GM19324 (cell line): ENCODE data around the gene PTMS.
A peak's percentile ranks its signal among the peaks of the same experiment; 100 is the strongest.

Source experiments
- ATAC-seq: cut with Tn5 transposase; IDR thresholded peaks from one replicate; pipeline ENCODE4 v1.9.1; 2021; ENCODE audit warnings: mild to moderate bottlenecking, moderate library complexity; ENCODE audit not compliant: unreplicated experiment, low FRiP score

Gene PTMS

DNA sequence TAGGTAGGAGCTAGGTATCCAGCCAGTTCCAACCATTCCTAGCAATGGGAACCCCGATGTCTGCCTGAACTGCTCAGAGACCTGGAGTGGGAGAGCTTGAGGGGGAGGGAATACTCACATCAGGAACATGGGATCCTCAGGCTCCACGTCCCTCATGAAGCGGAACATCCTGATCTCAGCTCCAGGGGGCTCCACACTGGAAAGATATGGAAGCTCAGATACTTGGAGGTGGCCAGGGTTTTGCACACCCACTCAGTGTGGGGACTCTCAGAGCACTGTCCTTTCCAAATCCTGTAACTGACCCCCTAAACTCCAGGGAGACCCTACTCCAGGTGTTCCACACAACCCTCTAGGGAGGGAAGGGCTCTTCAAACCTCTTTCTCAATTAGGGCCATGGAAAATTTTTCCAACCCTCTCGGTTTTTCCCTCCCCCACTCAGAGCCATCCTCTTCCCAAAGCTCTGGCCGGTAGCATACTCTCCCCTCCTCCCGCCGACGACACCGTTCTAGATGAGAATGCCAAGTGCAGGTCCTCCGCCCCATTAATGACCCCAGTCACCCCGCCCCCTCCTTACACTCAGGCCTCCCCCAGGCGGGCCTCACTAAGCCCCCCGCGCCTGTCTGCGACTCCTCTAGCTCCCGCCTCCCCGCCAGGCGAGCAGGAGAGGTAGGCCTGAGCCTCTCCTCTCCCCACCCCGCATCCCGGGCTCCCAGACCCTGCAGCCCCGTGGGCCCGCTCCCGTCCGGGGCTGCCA, 13.8 kb upstream of the PTMS start:
- ATAC-seq = no peak

DNA sequence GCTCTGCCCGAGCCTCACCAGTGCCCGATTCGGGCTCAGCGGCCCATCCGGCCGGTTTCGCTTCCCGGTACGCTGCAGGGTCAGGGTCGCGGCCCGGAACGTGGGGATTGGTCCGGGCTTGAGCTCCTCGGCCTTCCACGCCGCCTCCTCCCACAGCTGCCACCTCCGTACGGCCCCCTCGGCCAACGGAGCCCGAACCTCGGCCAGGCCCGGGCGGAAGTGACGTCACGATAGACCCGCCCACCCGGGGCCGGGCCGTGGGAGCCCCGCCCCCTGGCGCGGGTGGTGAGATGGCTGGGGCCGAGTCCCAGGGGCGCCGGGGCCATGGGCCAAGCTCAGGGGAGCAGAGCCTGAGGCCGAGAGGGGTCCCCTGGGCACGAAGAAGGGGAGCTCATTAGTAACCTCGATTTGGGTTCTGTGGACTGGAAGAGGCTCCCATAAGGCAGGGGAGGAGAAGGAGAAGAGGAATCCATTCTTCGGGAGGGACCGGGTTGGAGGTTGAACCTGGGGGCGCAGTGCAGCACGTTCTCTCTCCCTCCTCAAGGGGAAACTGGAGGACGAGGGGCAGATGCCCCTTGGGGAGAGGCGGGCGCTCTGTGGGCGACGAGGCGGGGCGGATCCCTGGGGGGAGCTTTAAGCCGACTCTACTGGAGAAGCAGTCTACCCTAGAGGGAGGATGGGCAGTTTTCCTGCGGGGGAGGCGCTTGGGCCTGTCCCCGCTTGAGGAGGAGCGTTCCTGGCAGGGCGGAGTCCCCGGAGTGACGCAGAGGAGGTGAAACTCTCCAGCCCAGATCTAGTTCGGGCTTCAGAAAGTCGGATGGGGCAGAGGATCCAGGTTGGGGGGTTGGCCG, 13.0 kb upstream of the PTMS start, which contains the start of gene MLF2:
Gene MLF2, minus strand, starts transcription at position 221 of the 851 bp plus-strand sequence. CDS start 807 bp downstream, outside the sequence.
- ATAC-seq = peak; percentile 87

DNA sequence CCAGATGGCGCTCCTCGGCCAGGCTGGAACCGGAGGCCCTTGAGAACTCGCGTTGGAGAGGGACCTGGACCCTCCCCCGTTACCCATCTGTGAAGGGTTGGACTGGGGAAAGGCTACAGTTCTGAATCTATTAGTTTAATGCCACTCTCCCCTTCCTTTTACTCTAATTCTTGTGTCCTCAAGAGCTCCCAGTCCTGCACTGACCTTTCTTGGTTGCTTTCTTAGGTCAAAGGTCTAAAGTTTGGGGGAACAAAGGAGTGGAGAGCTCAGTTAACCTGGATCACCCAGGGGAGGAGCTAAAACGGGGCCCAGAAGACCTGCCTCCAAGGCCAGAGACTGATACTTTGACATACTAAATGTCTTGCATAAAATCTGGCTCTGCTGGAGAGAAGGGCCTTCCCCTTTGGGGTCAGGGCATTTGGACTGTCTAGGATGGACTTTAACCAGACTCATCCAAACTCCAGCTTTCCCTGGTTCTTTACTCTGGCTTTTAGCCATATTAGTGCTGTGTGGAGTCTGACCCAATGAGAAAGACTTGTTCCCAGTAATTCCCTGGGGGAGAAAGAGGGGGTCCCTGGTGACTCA, 12.3 kb upstream of the PTMS start:
- no peak for ATAC-seq

DNA sequence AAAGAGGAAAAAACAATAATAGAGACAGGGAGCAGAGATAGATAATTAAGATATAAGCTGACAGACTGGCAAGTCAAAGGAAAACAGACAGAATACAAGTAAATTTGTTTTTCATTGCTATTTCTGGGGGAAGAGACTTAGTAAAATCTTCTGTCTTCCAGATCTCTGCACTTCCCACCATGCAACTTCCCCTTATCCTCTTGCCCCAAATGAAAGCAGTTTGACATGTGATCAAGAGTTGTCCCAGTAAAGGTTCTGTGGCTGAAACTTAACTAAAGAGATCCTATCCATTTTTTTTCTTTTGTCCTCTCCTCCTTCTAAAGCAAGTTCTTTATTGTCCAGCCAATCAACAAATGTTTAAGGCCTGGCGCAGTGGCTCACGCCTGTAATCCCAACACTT, 11.8 kb upstream of the PTMS start:
- no peak for ATAC-seq

DNA sequence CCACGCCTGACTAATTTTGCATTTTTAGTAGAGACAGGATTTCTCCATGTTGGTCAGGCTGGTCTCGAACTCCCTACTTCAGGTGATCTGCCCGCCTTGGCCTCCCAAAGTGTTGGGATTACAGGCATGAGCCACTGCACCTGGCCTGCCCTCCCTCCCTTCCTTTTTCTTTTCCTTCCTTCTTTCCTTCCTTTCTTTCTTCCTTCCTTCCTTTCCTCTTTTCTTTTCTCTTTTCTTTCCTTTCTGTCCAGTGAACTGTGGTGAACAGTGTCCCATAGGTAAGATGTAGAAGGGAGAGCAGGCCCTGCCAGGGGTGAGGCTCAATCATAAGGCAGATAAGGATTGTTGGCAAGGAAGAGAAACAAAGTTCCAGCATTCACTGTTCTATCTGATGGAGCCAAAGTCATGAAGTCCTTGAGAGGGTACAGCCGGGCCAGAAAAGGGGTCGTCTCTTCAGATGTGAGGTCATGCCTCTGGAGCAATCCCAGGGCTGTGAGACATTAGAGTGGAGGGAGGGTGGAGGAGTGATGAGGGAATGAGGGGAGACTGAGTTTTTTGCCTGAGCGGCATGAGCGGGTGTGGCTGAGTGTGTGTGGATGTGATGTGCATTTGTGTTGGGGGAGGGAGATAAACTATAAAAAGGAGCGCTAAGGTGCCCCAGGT, 9.0 kb upstream of the PTMS start:
- ATAC-seq = no peak

DNA sequence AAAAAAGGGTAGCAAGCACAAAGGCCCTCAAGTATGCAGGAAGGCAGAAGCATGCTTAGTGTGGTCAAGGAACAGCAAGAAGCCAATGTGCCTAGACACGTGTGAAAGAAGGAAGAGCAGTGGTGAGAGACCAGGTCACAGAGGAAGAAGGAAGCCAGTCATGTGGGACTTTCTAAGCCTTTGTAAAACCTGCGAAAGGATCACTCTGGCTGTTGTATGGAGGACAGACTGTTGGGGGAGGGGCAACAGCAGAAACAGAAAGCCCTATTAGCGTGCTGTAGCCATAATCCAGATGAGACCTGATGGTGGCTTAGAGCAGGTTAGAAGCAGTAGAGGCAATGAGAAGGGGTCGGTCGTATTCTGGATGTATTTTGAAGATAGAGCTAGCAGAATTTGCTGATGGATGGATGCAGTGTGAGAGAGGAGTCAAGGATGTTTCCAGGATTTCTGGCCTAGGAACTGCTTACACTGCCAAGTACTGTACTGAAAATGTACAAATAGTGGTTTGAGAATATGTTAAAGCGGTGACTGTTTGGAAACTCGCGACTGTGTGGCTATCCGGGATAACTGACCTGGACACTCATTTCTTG, 7.6 kb upstream of the PTMS start:
- no peak for ATAC-seq

DNA sequence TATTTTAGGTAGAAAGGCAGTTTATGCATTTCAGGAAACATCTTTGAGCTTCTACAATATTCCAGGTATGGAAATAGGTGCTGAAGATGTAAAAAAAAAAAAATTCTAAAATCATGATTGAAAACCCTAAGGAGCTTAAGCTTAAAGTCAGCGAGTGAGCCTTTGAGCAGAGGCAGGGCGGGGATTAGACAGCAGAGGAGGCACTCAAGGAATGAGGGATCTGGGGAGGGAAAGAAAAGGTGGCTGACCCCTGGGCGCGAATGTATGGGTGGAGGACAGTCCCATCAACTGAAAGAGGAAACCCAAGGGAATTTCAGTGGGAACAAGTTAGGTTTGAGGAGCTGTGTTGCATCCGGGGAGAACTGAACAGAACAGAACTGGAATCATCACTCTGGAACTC, 6.4 kb upstream of the PTMS start:
- ATAC-seq = no peak

DNA sequence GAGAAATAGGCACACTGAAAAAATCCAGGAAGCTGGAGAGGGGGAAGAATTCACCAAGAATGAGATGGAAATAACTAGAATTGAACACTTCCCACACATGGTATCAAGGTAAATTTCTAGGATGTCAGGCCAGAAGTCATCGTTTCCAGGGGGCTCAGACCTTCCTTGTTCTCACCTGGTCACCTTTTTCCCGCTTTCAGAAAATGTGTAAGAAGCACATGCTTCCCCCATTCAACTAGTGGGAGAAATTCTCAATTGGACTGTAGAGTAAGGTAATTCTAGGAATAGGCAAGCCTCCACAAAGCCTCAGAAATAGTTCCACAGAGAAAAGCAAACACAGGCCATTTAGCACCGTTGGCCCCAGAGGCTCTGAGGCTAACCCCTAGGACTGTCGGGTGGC, 2.8 kb upstream of the PTMS start:
- ATAC-seq = no peak

DNA sequence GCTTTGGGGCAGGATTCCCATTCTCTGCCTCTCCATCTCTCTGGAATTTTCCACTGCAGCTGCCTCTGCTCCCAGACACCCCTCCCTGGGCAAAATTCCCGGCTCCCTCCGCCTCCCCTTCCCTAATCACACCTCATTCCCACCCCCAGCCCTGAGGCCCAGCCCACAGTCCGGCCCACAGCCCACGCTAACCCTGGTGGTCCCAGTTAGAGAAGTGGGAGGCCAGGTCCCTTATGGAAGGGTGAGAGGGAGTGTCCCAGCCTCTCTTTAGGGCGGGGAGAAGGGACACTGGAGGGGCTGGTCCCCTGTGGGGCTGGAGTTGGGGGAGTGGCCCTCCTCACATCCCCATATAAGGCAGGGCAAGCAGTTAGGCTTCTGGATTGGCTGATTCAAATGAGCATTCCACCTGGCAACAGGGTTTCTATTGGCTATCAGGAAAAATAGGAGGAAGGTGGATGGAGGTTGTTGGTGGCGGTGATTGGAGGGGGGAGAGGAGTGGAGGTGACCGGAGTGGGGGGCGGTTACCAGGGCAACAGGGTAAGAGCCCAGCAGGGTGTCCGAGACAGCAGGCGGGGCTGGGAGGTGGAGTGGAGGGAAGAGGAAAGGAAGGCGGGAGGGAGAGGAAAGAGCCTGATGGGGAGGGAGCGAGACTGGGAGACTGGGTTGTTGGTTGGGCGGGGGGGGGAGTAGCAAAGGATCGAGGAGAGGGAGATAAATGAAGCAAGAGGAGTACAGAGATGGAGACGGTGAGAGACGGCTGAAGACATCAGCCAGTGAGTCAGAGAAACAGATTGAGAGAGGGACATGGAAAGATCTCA, 1.9 kb upstream of the PTMS start:
- peak; percentile 64 for ATAC-seq

DNA sequence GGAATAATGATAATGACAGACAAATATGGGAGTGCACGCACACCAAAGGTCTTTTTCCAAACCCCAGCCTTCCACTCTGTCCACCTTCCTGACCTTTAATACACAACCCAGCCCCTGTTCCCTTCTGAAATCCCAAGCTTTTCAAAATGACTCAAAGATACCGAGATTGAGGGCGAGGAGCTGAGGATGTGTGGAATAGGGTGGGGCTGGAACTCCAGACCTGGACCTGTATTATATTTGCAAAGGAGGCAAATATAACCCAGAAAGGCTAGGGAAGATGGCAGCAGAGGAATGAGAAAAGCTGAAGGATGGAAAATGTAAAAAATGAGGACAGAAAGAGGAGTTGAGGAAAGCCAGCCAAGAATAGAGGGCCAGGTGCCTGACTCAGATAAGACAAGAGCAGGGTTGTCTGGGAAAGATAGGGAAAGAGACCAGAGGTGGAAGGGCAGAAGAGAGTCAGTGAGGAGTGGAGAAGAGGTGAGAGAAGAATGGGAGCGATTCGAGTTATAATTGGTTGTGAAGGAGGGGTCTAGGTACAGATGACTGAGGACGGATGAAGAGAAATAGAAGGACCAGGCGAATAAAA, 1.0 kb upstream of the PTMS start:
- ATAC-seq = no peak

DNA sequence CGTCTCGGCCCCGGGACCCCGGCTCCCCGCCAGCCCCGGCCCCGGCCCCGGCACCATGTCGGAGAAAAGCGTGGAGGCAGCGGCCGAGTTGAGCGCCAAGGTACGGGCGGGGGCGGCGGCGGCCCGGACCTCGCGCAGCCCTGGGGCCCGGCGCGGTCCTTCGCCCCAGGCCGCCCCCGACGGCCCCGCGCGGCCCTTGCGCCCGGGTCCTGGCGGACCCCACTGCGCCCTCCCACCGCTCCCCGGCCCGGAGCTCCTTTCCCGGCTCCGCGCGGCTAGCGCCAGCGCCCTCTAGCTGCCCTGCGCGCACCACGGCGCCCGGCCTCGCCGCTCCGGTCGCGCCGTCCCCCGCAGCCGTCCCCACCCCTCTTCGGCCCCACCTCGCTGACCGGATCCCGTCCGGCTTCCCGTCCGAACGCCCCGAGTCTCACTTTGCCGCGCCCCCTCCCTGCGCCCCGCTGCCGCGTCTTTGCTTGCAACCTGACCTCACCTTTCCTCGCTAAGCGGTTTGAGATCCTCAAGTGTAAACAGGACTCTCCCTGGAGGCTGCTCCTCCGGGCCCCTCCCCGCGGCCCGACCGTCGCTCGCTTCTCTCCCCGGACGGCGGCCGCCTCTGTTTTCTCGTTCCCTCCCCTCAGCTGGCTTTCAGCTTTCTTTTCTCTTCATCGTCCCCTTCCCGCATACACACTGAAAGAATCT, 637 bp downstream of the PTMS start:
- peak; percentile 63 for ATAC-seq

DNA sequence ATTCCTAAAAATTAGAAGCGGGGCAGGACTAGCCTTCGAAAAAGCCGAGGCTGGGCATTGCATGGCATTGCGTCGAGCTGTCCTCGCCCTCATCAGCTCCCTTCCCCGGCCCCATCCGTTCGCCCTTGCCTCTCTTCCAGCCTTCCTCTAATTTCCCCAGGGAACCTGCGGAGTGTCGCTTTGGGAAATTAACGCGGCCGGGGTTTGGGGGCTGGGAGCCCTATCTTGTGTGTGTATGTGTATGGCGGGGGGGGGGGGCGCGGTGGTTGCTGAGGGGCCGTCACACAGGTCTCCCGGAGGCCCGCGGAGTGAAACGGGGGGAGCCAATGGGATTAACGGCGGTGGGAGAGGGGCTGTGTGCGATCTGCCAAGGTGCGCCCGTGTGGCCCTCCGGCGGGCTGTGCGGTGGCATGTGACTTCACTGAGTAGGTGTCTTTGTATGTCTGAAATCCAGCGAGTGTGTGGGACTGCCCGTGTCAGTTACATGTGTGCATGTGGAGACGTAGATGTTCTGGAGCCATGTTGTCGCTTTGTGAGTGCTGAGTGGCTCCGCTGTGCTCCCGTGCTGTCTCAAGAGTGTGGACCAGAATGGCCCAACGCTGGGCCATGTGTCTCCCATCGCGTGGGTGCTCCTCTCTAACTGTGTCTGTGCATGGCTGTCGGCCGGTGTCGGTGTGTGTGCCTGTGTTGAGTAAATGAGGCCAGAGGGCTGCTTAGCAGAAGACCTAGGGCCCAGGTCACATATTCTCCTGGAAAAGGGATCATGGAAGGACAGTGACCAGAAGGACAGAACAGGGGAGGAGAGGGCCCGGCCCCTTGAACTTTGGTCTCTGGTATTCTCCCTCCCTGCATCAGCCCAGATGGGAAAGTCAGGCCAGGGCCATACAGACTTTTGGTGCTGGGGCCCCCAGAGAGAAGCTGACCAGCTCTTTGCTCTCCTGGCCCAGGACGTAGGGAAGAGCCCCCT, 1.5 kb downstream of the PTMS start:
- ATAC-seq = no peak

DNA sequence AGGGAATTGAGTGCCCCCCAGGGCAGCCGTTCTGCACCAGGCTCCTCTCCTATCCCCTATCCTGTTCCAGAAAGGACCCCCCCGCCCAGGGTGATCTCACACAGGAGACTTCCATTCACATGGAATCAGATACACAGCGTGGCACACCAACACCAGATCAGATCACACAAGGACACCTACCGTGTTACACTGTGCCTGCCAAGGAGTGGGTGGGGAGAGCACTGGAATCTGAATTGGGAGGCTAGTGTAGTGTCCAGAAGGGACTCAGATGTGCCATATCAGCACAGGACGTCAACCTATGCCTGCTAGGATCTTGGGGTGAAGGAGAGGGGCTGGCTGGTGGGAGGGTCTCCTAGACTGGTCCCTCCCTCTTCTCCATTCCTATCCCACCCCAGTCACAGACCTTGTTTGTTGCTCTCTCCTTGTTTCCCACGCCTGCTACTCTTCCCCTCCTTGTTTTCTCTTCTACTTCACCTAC, 2.3 kb downstream of the PTMS start:
- no peak for ATAC-seq

DNA sequence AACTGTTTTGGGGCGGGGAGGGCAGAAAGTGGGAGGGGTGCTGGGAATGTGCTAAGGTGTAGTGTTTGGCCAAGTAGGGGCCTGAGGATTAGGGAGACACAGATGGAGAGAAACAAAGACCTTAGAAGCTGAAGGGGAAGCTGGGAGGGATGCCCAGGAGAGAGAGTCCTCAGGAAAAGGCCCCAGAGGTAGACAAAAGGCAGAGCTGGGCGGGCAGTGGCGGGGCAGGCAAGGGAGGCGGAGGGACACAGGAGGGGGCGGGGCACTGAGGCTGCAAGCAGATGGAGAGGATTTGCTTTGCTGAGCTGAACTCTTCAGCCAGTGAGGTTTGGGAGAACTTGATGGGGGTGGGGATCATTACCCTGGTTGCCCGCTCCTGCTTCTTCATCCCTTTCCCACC, 2.8 kb downstream of the PTMS start:
- ATAC-seq = no peak

DNA sequence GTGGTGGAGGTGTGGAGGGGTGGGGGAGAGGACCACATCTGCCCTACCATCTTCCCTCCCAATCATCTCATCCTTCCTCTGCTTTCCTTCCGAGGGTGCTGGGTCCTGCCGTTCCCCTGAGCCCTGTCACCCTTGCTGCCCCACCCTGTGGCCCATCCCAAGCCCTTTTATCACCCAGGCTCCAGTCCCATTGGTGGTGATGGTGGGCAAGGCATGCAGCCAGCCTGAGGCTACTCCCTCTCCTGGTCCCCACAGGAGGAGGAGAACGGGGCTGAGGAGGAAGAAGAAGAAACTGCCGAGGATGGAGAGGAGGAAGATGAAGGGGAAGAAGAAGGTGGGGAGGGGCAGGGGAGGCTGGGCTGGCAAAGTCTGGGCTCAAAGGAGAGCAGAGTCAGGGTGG, 3.5 kb downstream of the PTMS start:
- no peak for ATAC-seq

DNA sequence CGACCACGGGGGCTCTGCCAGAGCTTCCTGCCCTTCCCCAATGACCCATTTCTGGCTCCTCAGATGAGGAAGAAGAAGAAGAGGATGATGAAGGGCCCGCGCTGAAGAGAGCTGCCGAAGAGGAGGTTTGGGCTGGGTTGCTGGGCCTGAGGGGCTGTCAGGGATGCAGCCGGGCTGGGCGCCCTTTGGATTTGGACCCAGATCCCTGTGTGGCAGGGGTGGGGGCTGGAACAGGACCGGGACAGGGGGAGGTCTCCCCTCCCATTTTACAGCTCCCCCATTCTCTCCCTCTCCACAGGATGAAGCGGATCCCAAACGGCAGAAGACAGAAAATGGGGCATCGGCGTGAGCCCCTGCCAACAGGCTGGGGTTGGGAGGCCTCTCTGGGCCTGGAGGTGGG, 3.9 kb downstream of the PTMS start:
- ATAC-seq = no peak

DNA sequence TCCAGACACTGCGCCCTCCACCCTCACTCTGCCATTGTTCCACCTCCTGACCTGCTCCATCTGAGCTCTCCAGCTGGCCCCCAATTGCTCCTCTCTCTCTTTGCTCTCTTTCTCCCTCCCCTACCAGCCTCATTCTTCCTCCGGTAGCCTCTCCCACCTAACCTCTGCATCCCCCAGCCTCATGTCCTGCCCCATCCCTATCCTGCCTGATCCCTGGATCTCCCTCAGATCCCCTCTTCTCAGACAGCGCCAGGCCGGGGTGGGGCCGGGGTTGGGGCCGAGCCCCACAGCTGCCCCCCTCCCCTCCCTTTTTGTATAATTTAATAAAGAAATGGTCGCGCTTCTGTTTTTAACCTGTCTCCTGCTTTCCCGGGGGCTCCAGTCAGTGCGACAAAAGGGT, 4.4 kb downstream of the PTMS start:
- no peak for ATAC-seq
